ENCODE results near the gene KIF26B. TPM values are rescaled to one million over a fixed set of nuclear protein-coding genes. Genes with fewer than 3 reads are reported as not detected.

Gene KIF26B
- total and polyA plus RNA-seq, 2 experiments from 2014 or later, result 2.5 to 8.0 TPM

GRCh38 chr1:245409341-245410195 is 254.8 kb downstream of the KIF26B start:
- H3F3A ChIP-seq (ENCODE audit: insufficient read depth), result no peaks in the 10 kb centered on the region
- no peak overlapping the region for H3K9ac ChIP-seq
- H3K27me3 ChIP-seq (replicated peaks; ENCODE audit: insufficient read depth), result no peaks in the 10 kb centered on the region
- no peaks in the 10 kb centered on the region for H3K36me3 ChIP-seq (ENCODE audit: low read depth)
- no peak overlapping the region for H3K4me2 ChIP-seq (ENCODE audit: unreplicated experiment)
- no peaks in the 10 kb centered on the region for H4K20me1 ChIP-seq (ENCODE audit: insufficient read depth)
- H3K9me3 ChIP-seq (ENCODE audit: low read depth), result no peaks in the 10 kb centered on the region
- DNase-seq, result no peak
- H3K79me2 ChIP-seq (ENCODE audit: insufficient read depth), result no peaks in the 10 kb centered on the region
- H2AFZ ChIP-seq, result no peak overlapping the region
- H3K9me2 ChIP-seq (ENCODE audit: insufficient read depth), result no peaks in the 10 kb centered on the region
- H3K4me1 ChIP-seq (ENCODE audit: insufficient read depth), result no peaks in the 10 kb centered on the region
- no peak for TF ChIP-seq EZH2 (IDR thresholded peaks at IDR 0.05; ENCODE audit: insufficient read depth, poor library complexity, severe bottlenecking)
- no peak for TF ChIP-seq EZH2phosphoT487 (IDR thresholded peaks at IDR 0.05; ENCODE audit: insufficient read depth, low read depth)
- H3K4me3 ChIP-seq, result no peak overlapping the region
- in situ Hi-C loops (cut with MboI), result no loop called here
- H3K27ac ChIP-seq, result no peak overlapping the region
- 51 to 56% methylated on average over 9 of the region's 9 CpGs for WGBS, 2 experiments (ENCODE audit: low coverage in 1 of 2, low lambda C conversion rate in 2 of 2, missing lambda C conversion rate in 2 of 2)

DNA sequence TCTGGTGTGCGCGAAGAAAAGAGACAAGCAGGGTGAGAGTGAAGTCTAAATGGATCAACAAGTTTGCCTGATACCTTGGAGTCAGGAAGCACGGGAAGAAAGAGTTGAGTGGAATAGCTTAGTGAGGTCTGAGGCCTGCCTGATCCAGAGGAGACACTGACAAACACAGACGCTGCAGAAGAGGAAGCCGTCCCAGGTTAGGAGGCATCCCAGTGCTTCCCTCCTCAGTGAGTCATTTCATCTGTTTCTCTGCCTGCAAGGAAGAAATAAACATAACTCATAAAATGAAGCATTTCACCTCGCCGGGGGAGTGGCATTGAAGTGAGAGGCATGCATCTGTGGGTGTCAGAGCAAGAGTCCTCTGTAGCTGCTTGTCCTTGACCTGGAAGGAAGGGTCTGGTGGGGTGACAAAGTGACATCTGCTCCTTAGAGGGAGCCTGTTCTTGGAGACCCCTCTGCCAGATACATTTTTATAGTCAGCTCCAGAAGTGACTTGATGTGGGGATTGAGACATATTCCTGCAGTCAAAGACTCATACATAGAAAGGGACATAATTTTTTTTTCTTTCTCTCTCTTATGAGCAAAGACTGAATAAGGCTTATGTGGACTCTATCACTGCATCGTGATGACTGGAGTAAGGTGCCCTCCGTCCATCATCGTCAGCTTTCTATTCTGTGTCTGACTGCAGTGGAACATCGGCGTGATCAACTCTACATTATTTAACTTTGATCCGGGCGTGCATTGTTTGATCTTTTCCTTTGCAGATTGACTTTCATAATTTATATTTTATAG is 256.7 kb downstream of the KIF26B start:
- no peaks in the 10 kb centered on the region for H3K9me3 ChIP-seq (ENCODE audit: low read depth)
- no peaks in the 10 kb centered on the region for H3K36me3 ChIP-seq (ENCODE audit: low read depth)
- in situ Hi-C loops (cut with MboI), result no loop called here
- no peaks in the 10 kb centered on the region for H3K9me2 ChIP-seq (ENCODE audit: insufficient read depth)
- H3K9ac ChIP-seq, result no peak overlapping the region
- H2AFZ ChIP-seq, result no peak overlapping the region
- H4K20me1 ChIP-seq (ENCODE audit: insufficient read depth), result no peaks in the 10 kb centered on the region
- H3K4me2 ChIP-seq (ENCODE audit: unreplicated experiment), result no peak overlapping the region
- no peaks in the 10 kb centered on the region for H3K27me3 ChIP-seq (replicated peaks; ENCODE audit: insufficient read depth)
- no peak overlapping the region for H3K27ac ChIP-seq
- no peak for TF ChIP-seq EZH2 (IDR thresholded peaks at IDR 0.05; ENCODE audit: insufficient read depth, poor library complexity, severe bottlenecking)
- TF ChIP-seq EZH2phosphoT487 (IDR thresholded peaks at IDR 0.05; ENCODE audit: insufficient read depth, low read depth), result no peak
- no peak overlapping the region for H3K4me3 ChIP-seq
- 70 to 72% methylated on average over 14 of the region's 14 CpGs for WGBS, 2 experiments (ENCODE audit: low coverage in 1 of 2, low lambda C conversion rate in 2 of 2, missing lambda C conversion rate in 2 of 2)
- peak; percentile 24 for DNase-seq
- no peaks in the 10 kb centered on the region for H3F3A ChIP-seq (ENCODE audit: insufficient read depth)
- no peaks in the 10 kb centered on the region for H3K79me2 ChIP-seq (ENCODE audit: insufficient read depth)
- H3K4me1 ChIP-seq (ENCODE audit: insufficient read depth), result no peaks in the 10 kb centered on the region

DNA sequence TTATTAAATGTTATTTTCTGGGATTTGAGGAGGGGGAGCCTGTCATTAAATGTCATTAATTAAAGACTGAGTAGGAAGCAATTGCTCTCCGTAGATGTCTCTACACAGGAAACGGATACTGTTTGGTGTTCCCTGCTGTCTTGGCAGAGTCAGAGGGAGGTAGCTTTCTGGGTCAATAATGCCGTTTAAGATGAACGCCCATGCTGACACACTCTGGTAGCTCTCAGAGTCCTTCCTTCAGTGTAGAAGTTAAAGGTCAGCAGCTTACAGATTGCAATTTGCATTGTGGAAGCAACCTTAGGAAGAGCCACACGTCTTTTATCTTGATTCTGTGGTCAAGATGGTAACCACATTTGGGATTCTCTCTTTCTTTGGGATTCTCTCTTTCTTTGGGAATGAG is 257.5 kb downstream of the KIF26B start:
- no peaks in the 10 kb centered on the region for H4K20me1 ChIP-seq (ENCODE audit: insufficient read depth)
- 75 to 80% methylated on average over 5 of the region's 5 CpGs for WGBS, 2 experiments (ENCODE audit: low coverage in 1 of 2, low lambda C conversion rate in 2 of 2, missing lambda C conversion rate in 2 of 2)
- H3K79me2 ChIP-seq (ENCODE audit: insufficient read depth), result no peaks in the 10 kb centered on the region
- H3K27me3 ChIP-seq (replicated peaks; ENCODE audit: insufficient read depth), result no peaks in the 10 kb centered on the region
- no peak overlapping the region for H3K4me2 ChIP-seq (ENCODE audit: unreplicated experiment)
- no peak overlapping the region for H3K27ac ChIP-seq
- H2AFZ ChIP-seq, result no peak overlapping the region
- no peaks in the 10 kb centered on the region for H3K9me3 ChIP-seq (ENCODE audit: low read depth)
- in situ Hi-C loops (cut with MboI), result no loop called here
- H3K36me3 ChIP-seq (ENCODE audit: low read depth), result no peaks in the 10 kb centered on the region
- DNase-seq, result no peak
- H3K9ac ChIP-seq, result no peak overlapping the region
- H3F3A ChIP-seq (ENCODE audit: insufficient read depth), result no peaks in the 10 kb centered on the region
- no peaks in the 10 kb centered on the region for H3K9me2 ChIP-seq (ENCODE audit: insufficient read depth)
- TF ChIP-seq EZH2 (IDR thresholded peaks at IDR 0.05; ENCODE audit: insufficient read depth, poor library complexity, severe bottlenecking) (no peak), EZH2phosphoT487 (IDR thresholded peaks at IDR 0.05; ENCODE audit: insufficient read depth, low read depth) (no peak)
- no peak overlapping the region for H3K4me3 ChIP-seq
- no peaks in the 10 kb centered on the region for H3K4me1 ChIP-seq (ENCODE audit: insufficient read depth)

- Histone ChIP-seq H3K4me3 (no peak overlapping the region), H3K4me2 (ENCODE audit: unreplicated experiment) (no peak overlapping the region), H3K4me1 (ENCODE audit: insufficient read depth) (no peaks in the 10 kb centered on the region), H3K27me3 (replicated peaks; ENCODE audit: insufficient read depth) (no peaks in the 10 kb centered on the region), H2AFZ (no peak overlapping the region), H3K9me3 (ENCODE audit: low read depth) (no peaks in the 10 kb centered on the region), H3F3A (ENCODE audit: insufficient read depth) (no peaks in the 10 kb centered on the region), H3K79me2 (ENCODE audit: insufficient read depth) (no peaks in the 10 kb centered on the region), H4K20me1 (ENCODE audit: insufficient read depth) (no peaks in the 10 kb centered on the region), H3K9me2 (ENCODE audit: insufficient read depth) (no peaks in the 10 kb centered on the region), H3K27ac (no peak overlapping the region), H3K9ac (no peak overlapping the region), H3K36me3 (ENCODE audit: low read depth) (no peaks in the 10 kb centered on the region)
- in situ Hi-C loops (cut with MboI), result no loop called here
- WGBS, 2 experiments (ENCODE audit: low coverage in 1 of 2, low lambda C conversion rate in 2 of 2, missing lambda C conversion rate in 2 of 2), result 72 to 83% methylated on average over 2 of the region's 2 CpGs
- TF ChIP-seq EZH2phosphoT487 (IDR thresholded peaks at IDR 0.05; ENCODE audit: insufficient read depth, low read depth) (no peak), EZH2 (IDR thresholded peaks at IDR 0.05; ENCODE audit: insufficient read depth, poor library complexity, severe bottlenecking) (no peak)
- no peak for DNase-seq
Observed at GRCh38 chr1:245416781-245417180, 262.0 kb downstream of the KIF26B start.

All from GM23248 (cell line).